WTC11 (cell line): ENCODE results near the gene MYLK. TPM values are rescaled to one million over a fixed set of nuclear protein-coding genes. Genes with fewer than 3 reads are reported as not detected.

Experiments used
- ESRRA ChIP-seq: sonication (generic); formaldehyde crosslinking; IDR thresholded peaks from 2 replicates; pipeline ENCODE4 v1.8.1; 2022; ENCODE audit warnings: mild to moderate bottlenecking, missing genetic modification reagents, borderline replicate concordance
- FOXJ3 ChIP-seq: sonication (generic); formaldehyde crosslinking; IDR thresholded peaks from 2 replicates; pipeline ENCODE4 v1.9.0; 2021; ENCODE audit warnings: missing genetic modification reagents, mild to moderate bottlenecking, borderline replicate concordance
- GRHL2 ChIP-seq: fragments of 250-450 bp; sonication (Bioruptor Pico); IDR thresholded peaks from 2 replicates; pipeline ENCODE4 v1.8.0; 2022; ENCODE audit warnings: mild to moderate bottlenecking, moderate library complexity; ENCODE audit not compliant: insufficient replicate concordance, severe bottlenecking
- MYBL2 ChIP-seq: sonication (generic); formaldehyde crosslinking; IDR thresholded peaks from 2 replicates; pipeline ENCODE4 v1.8.1; 2023; ENCODE audit warnings: mild to moderate bottlenecking, moderate library complexity, missing genetic modification reagents
- SP1 ChIP-seq: sonication (generic); formaldehyde crosslinking; conservative IDR thresholded peaks from 2 replicates; pipeline ENCODE4 v1.8.1; 2022; ENCODE audit warnings: missing genetic modification reagents
- total RNA-seq: library from RNA; stranded (reverse); gene quantifications from 3 replicates; pipeline ENCODE4 v1.2.3, GENCODE V29; 2021
- TF ChIP-seq, protein P1 (sequence below): fragments of 250-450 bp; sonication (Bioruptor Pico); IDR thresholded peaks from 2 replicates; pipeline ENCODE4 v1.9.0; 2021; ENCODE audit warnings: mild to moderate bottlenecking, borderline replicate concordance
- TF ChIP-seq, protein P2 (sequence below): fragments of 250-450 bp; sonication (Bioruptor Pico); IDR thresholded peaks from 2 replicates; pipeline ENCODE4 v1.8.0; 2021; ENCODE audit warnings: mild to moderate bottlenecking
- TF ChIP-seq, protein P3 (sequence below): fragments of 250-450 bp; sonication (Bioruptor Pico); IDR thresholded peaks from 2 replicates; pipeline ENCODE4 v2.1.2; 2022; ENCODE audit warnings: mild to moderate bottlenecking, moderate library complexity
- TF ChIP-seq, protein P4 (sequence below): fragments of 250-450 bp; sonication (Bioruptor Pico); IDR thresholded peaks from 2 replicates; pipeline ENCODE4 v1.9.0; 2021; ENCODE audit warnings: moderate library complexity, mild to moderate bottlenecking, inconsistent platforms, borderline replicate concordance
- TF ChIP-seq, protein P5 (sequence below): fragments of 250-450 bp; sonication (Bioruptor Pico); IDR thresholded peaks from 2 replicates; pipeline ENCODE4 v1.9.0; 2021; ENCODE audit warnings: mild to moderate bottlenecking
- TF ChIP-seq, protein P6 (sequence below): sonication (generic); formaldehyde crosslinking; conservative IDR thresholded peaks from 2 replicates; pipeline ENCODE4 v1.8.1; 2023; ENCODE audit warnings: mild to moderate bottlenecking, low read depth, missing genetic modification reagents, moderate library complexity
- TF ChIP-seq, protein P7 (sequence below): sonication (generic); formaldehyde crosslinking; IDR thresholded peaks from 2 replicates; pipeline ENCODE4 v1.8.0; 2022; ENCODE audit warnings: mild to moderate bottlenecking, missing genetic modification reagents

Gene MYLK
- total RNA-seq, 1 experiment from 2014 or later: 10.4 TPM

DNA sequence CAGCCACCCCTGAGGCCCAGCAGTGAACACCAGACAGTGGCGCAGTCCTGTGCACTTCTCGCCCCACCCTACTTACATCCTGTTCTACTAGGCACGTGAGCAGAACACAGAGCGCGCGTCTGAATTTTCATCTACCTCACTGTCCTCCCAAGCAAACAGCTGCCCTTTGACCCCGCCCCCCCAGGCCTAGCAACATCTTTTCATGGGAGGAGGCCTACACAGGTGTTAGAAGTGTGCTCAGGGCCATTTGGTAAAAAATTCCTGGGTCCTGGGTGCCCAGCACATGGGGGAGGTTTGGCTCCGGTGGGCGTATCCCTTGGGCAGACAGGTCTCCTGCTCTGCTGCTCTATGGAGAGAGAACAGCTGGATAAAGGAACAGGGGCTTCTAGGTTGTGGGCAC, 95.0 kb downstream of the MYLK start (continued):
- TF ChIP-seq, protein P1, sequence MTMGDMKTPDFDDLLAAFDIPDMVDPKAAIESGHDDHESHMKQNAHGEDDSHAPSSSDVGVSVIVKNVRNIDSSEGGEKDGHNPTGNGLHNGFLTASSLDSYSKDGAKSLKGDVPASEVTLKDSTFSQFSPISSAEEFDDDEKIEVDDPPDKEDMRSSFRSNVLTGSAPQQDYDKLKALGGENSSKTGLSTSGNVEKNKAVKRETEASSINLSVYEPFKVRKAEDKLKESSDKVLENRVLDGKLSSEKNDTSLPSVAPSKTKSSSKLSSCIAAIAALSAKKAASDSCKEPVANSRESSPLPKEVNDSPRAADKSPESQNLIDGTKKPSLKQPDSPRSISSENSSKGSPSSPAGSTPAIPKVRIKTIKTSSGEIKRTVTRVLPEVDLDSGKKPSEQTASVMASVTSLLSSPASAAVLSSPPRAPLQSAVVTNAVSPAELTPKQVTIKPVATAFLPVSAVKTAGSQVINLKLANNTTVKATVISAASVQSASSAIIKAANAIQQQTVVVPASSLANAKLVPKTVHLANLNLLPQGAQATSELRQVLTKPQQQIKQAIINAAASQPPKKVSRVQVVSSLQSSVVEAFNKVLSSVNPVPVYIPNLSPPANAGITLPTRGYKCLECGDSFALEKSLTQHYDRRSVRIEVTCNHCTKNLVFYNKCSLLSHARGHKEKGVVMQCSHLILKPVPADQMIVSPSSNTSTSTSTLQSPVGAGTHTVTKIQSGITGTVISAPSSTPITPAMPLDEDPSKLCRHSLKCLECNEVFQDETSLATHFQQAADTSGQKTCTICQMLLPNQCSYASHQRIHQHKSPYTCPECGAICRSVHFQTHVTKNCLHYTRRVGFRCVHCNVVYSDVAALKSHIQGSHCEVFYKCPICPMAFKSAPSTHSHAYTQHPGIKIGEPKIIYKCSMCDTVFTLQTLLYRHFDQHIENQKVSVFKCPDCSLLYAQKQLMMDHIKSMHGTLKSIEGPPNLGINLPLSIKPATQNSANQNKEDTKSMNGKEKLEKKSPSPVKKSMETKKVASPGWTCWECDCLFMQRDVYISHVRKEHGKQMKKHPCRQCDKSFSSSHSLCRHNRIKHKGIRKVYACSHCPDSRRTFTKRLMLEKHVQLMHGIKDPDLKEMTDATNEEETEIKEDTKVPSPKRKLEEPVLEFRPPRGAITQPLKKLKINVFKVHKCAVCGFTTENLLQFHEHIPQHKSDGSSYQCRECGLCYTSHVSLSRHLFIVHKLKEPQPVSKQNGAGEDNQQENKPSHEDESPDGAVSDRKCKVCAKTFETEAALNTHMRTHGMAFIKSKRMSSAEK (CRISPR knock-in tag): no peak
- TF ChIP-seq, protein P2, sequence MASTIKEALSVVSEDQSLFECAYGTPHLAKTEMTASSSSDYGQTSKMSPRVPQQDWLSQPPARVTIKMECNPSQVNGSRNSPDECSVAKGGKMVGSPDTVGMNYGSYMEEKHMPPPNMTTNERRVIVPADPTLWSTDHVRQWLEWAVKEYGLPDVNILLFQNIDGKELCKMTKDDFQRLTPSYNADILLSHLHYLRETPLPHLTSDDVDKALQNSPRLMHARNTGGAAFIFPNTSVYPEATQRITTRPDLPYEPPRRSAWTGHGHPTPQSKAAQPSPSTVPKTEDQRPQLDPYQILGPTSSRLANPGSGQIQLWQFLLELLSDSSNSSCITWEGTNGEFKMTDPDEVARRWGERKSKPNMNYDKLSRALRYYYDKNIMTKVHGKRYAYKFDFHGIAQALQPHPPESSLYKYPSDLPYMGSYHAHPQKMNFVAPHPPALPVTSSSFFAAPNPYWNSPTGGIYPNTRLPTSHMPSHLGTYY (CRISPR knock-in tag): no peak
- no peak for TF ChIP-seq ESRRA (CRISPR knock-in tag)
- TF ChIP-seq, protein P3, sequence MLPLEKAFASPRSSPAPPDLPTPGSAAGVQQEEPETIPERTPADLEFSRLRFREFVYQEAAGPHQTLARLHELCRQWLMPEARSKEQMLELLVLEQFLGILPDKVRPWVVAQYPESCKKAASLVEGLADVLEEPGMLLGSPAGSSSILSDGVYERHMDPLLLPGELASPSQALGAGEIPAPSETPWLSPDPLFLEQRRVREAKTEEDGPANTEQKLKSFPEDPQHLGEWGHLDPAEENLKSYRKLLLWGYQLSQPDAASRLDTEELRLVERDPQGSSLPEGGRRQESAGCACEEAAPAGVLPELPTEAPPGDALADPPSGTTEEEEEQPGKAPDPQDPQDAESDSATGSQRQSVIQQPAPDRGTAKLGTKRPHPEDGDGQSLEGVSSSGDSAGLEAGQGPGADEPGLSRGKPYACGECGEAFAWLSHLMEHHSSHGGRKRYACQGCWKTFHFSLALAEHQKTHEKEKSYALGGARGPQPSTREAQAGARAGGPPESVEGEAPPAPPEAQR (CRISPR knock-in tag): no peak
- TF ChIP-seq FOXJ3 (CRISPR knock-in tag): no peak
- TF ChIP-seq, protein P4, sequence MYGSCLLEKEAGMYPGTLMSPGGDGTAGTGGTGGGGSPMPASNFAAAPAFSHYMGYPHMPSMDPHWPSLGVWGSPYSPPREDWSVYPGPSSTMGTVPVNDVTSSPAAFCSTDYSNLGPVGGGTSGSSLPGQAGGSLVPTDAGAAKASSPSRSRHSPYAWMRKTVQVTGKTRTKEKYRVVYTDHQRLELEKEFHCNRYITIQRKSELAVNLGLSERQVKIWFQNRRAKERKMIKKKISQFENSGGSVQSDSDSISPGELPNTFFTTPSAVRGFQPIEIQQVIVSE: no peak
- TF ChIP-seq, protein P5, sequence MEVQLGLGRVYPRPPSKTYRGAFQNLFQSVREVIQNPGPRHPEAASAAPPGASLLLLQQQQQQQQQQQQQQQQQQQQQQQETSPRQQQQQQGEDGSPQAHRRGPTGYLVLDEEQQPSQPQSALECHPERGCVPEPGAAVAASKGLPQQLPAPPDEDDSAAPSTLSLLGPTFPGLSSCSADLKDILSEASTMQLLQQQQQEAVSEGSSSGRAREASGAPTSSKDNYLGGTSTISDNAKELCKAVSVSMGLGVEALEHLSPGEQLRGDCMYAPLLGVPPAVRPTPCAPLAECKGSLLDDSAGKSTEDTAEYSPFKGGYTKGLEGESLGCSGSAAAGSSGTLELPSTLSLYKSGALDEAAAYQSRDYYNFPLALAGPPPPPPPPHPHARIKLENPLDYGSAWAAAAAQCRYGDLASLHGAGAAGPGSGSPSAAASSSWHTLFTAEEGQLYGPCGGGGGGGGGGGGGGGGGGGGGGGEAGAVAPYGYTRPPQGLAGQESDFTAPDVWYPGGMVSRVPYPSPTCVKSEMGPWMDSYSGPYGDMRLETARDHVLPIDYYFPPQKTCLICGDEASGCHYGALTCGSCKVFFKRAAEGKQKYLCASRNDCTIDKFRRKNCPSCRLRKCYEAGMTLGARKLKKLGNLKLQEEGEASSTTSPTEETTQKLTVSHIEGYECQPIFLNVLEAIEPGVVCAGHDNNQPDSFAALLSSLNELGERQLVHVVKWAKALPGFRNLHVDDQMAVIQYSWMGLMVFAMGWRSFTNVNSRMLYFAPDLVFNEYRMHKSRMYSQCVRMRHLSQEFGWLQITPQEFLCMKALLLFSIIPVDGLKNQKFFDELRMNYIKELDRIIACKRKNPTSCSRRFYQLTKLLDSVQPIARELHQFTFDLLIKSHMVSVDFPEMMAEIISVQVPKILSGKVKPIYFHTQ: no peak
- no peak for TF ChIP-seq SP1 (CRISPR knock-in tag)
- no peak for TF ChIP-seq MYBL2
- TF ChIP-seq, protein P6, sequence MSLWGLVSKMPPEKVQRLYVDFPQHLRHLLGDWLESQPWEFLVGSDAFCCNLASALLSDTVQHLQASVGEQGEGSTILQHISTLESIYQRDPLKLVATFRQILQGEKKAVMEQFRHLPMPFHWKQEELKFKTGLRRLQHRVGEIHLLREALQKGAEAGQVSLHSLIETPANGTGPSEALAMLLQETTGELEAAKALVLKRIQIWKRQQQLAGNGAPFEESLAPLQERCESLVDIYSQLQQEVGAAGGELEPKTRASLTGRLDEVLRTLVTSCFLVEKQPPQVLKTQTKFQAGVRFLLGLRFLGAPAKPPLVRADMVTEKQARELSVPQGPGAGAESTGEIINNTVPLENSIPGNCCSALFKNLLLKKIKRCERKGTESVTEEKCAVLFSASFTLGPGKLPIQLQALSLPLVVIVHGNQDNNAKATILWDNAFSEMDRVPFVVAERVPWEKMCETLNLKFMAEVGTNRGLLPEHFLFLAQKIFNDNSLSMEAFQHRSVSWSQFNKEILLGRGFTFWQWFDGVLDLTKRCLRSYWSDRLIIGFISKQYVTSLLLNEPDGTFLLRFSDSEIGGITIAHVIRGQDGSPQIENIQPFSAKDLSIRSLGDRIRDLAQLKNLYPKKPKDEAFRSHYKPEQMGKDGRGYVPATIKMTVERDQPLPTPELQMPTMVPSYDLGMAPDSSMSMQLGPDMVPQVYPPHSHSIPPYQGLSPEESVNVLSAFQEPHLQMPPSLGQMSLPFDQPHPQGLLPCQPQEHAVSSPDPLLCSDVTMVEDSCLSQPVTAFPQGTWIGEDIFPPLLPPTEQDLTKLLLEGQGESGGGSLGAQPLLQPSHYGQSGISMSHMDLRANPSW (CRISPR knock-in tag): no peak
- TF ChIP-seq, protein P7, sequence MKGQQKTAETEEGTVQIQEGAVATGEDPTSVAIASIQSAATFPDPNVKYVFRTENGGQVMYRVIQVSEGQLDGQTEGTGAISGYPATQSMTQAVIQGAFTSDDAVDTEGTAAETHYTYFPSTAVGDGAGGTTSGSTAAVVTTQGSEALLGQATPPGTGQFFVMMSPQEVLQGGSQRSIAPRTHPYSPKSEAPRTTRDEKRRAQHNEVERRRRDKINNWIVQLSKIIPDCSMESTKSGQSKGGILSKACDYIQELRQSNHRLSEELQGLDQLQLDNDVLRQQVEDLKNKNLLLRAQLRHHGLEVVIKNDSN (CRISPR knock-in tag): no peak
- no peak for TF ChIP-seq GRHL2
